KMS-11 (cell line): ENCODE measurements around the gene CRISP2.
"Not testable (repeated sequence)": the region's sequence is repeated elsewhere in the genome, so short reads cannot be mapped to it uniquely, and the experiment has no call there.

Source experiments
- H2AFZ ChIP-seq: fragments of 200-600 bp; sonication (generic); 2 replicates; pipeline ENCODE4 v1.6.1; 2016; ENCODE audit warnings: antibody characterized with exemption, mixed run types, low read depth
- H3K27ac ChIP-seq: fragments of 200-600 bp; sonication (generic); 2 replicates; pipeline ENCODE4 v1.6.1; 2016; ENCODE audit warnings: mild to moderate bottlenecking, mixed run types
- H3K27me3 ChIP-seq: fragments of 200-600 bp; sonication (generic); 2 replicates; pipeline ENCODE4 v1.6.1; 2017; ENCODE audit warnings: mild to moderate bottlenecking, low read depth, mixed run types, moderate library complexity; ENCODE audit not compliant: insufficient read depth
- H3K36me3 ChIP-seq: fragments of 200-600 bp; sonication (generic); 2 replicates; pipeline ENCODE4 v1.6.1; 2017; ENCODE audit warnings: mild to moderate bottlenecking, mixed run types; ENCODE audit not compliant: insufficient read depth
- H3K4me1 ChIP-seq: fragments of 200-600 bp; sonication (generic); 2 replicates; pipeline ENCODE4 v1.6.1; 2016; ENCODE audit warnings: mild to moderate bottlenecking, low read depth, mixed run types; ENCODE audit not compliant: poor library complexity, severe bottlenecking
- H3K4me2 ChIP-seq: fragments of 200-600 bp; sonication (generic); 2 replicates; pipeline ENCODE4 v1.7.0; 2016; ENCODE audit warnings: mild to moderate bottlenecking, mixed run types
- H3K4me3 ChIP-seq: fragments of 200-600 bp; sonication (generic); IDR thresholded peaks from 2 replicates; pipeline ENCODE4 v1.6.1; 2017; ENCODE audit warnings: low read depth, low read length, mixed read lengths; ENCODE audit not compliant: insufficient read depth
- H3K79me2 ChIP-seq: fragments of 200-600 bp; sonication (generic); 2 replicates; pipeline ENCODE4 v1.6.1; 2016; ENCODE audit warnings: low read depth, mixed run types; ENCODE audit not compliant: insufficient read depth
- H3K9ac ChIP-seq: fragments of 200-600 bp; sonication (generic); 2 replicates; pipeline ENCODE4 v1.6.1; 2016; ENCODE audit warnings: mild to moderate bottlenecking, mixed run types
- H4K20me1 ChIP-seq: fragments of 200-600 bp; sonication (generic); 2 replicates; pipeline ENCODE4 v1.6.1; 2016; ENCODE audit warnings: mild to moderate bottlenecking, mixed run types; ENCODE audit not compliant: insufficient read depth
- CTCF ChIP-seq: fragments of 200-600 bp; sonication (generic); conservative IDR thresholded peaks from 2 replicates; pipeline ENCODE4 v1.6.1; 2017; ENCODE audit warnings: low read depth, mild to moderate bottlenecking, antibody characterized with exemption, low read length, moderate library complexity, mixed read lengths

CRISP2 gene

GRCh38 chr6:49666480-49666879, 46.9 kb downstream of the CRISP2 start:
- H3K27ac ChIP-seq = no peak overlapping the region
- H2AFZ ChIP-seq = no peak overlapping the region
- no peaks in the 10 kb centered on the region for H3K27me3 ChIP-seq
- H3K4me1 ChIP-seq = peaks cover 4% of the 10 kb centered on the region
- no peak overlapping the region for H3K9ac ChIP-seq
- H3K4me2 ChIP-seq = no peak overlapping the region
- no peaks in the 10 kb centered on the region for H3K36me3 ChIP-seq
- no peaks in the 10 kb centered on the region for H4K20me1 ChIP-seq
- H3K79me2 ChIP-seq = no peaks in the 10 kb centered on the region
- no peak for TF ChIP-seq CTCF
- no peak overlapping the region for H3K4me3 ChIP-seq

- no peak overlapping the region for H3K27ac ChIP-seq
- no peak overlapping the region for H2AFZ ChIP-seq
- H3K4me2 ChIP-seq = no peak overlapping the region
- H4K20me1 ChIP-seq = no peaks in the 10 kb centered on the region
- peaks cover 4% of the 10 kb centered on the region for H3K4me1 ChIP-seq
- H3K79me2 ChIP-seq = no peaks in the 10 kb centered on the region
- H3K27me3 ChIP-seq = no peaks in the 10 kb centered on the region
- H3K9ac ChIP-seq = no peak overlapping the region
- H3K4me3 ChIP-seq = no peak overlapping the region
- no peaks in the 10 kb centered on the region for H3K36me3 ChIP-seq
- TF ChIP-seq CTCF = no peak
Measured at GRCh38 chr6:49664817-49665216, 48.5 kb downstream of the CRISP2 start.

- not testable (repeated sequence) for H3K36me3 ChIP-seq, H3K27ac ChIP-seq, H3K79me2 ChIP-seq, H3K4me1 ChIP-seq, H3K4me2 ChIP-seq, H3K27me3 ChIP-seq, H3K4me3 ChIP-seq, H3K9ac ChIP-seq, H2AFZ ChIP-seq, H4K20me1 ChIP-seq
Measured at GRCh38 chr6:49664054-49664453, 49.3 kb downstream of the CRISP2 start.

- peaks cover 4% of the 10 kb centered on the region for H3K4me1 ChIP-seq
- H3K36me3 ChIP-seq = no peaks in the 10 kb centered on the region
- no peak overlapping the region for H2AFZ ChIP-seq
- H3K79me2 ChIP-seq = no peaks in the 10 kb centered on the region
- no peaks in the 10 kb centered on the region for H4K20me1 ChIP-seq
- H3K27me3 ChIP-seq = no peaks in the 10 kb centered on the region
- H3K27ac ChIP-seq = no peak overlapping the region
- no peak for TF ChIP-seq CTCF
- no peak overlapping the region for H3K4me3 ChIP-seq
- no peak overlapping the region for H3K4me2 ChIP-seq
- no peak overlapping the region for H3K9ac ChIP-seq
Measured at GRCh38 chr6:49662892-49663261, 50.5 kb downstream of the CRISP2 start.

GRCh38 chr6:49662231-49662891, 51.0 kb downstream of the CRISP2 start:
- H3K79me2 ChIP-seq = no peaks in the 10 kb centered on the region
- no peaks in the 10 kb centered on the region for H3K36me3 ChIP-seq
- no peak overlapping the region for H3K4me3 ChIP-seq
- H2AFZ ChIP-seq = no peak overlapping the region
- no peaks in the 10 kb centered on the region for H4K20me1 ChIP-seq
- no peak overlapping the region for H3K27ac ChIP-seq
- no peak overlapping the region for H3K4me2 ChIP-seq
- no peak overlapping the region for H3K9ac ChIP-seq
- no peaks in the 10 kb centered on the region for H3K27me3 ChIP-seq
- TF ChIP-seq CTCF = no peak
- peaks cover 4% of the 10 kb centered on the region for H3K4me1 ChIP-seq
